HG03354 (cell line): ENCODE measurements around the gene APBA2.

Source experiments
- ATAC-seq: cut with Tn5 transposase; IDR thresholded peaks from one replicate; pipeline ENCODE4 v1.9.1; 2021; ENCODE audit warnings: mild to moderate bottlenecking; ENCODE audit not compliant: unreplicated experiment, poor library complexity, severe bottlenecking

Gene APBA2

GRCh38 chr15:28991236-28992171, 105.7 kb downstream of the APBA2 start:
- no peak for ATAC-seq

GRCh38 chr15:28992336-28992864, 106.6 kb downstream of the APBA2 start:
- ATAC-seq, result no peak

GRCh38 chr15:28993051-28993719, 107.4 kb downstream of the APBA2 start:
- ATAC-seq, result no peak

- no peak for ATAC-seq
These were observed 107.9 kb downstream of the APBA2 start for GRCh38 chr15:28993720-28994053.

GRCh38 chr15:28994142-28994830, 108.5 kb downstream of the APBA2 start:
- no peak for ATAC-seq

GRCh38 chr15:28994831-28995596, 109.2 kb downstream of the APBA2 start:
- ATAC-seq, result no peak

- no peak for ATAC-seq
These were observed 109.9 kb downstream of the APBA2 start for GRCh38 chr15:28995705-28996104.

GRCh38 chr15:28996289-28996688, 110.5 kb downstream of the APBA2 start:
- ATAC-seq, result no peak

GRCh38 chr15:28996953-28997352, 111.2 kb downstream of the APBA2 start:
- ATAC-seq, result no peak

- ATAC-seq, result no peak
These were observed 112.0 kb downstream of the APBA2 start for GRCh38 chr15:28997791-28998190.

GRCh38 chr15:28998511-28998910, 112.7 kb downstream of the APBA2 start:
- ATAC-seq, result no peak

GRCh38 chr15:29003191-29003839, 117.5 kb downstream of the APBA2 start:
- ATAC-seq, result no peak

GRCh38 chr15:29003840-29004233, 118.1 kb downstream of the APBA2 start:
- no peak for ATAC-seq

- ATAC-seq, result no peak
These were observed 120.2 kb downstream of the APBA2 start for GRCh38 chr15:29005931-29006330.

- ATAC-seq, result no peak
These were observed 123.1 kb downstream of the APBA2 start for GRCh38 chr15:29008846-29009245.

GRCh38 chr15:29012097-29012496, 126.3 kb downstream of the APBA2 start:
- ATAC-seq, result no peak

- ATAC-seq, result no peak
These were observed 128.7 kb downstream of the APBA2 start for GRCh38 chr15:29014493-29014892.

GRCh38 chr15:29016518-29016917, 130.7 kb downstream of the APBA2 start:
- no peak for ATAC-seq

GRCh38 chr15:29018120-29018805, 132.5 kb downstream of the APBA2 start:
- ATAC-seq, result no peak
